Anterior cingulate cortex (tissue), 58 donors: ENCODE measurements around the gene C9orf85.

Source experiments
- DNase-seq, 58 donors: peaks; one replicate each; lab custom pipeline; 2025; lab: John Stamatoyannopoulos, UW

Gene C9orf85

DNA sequence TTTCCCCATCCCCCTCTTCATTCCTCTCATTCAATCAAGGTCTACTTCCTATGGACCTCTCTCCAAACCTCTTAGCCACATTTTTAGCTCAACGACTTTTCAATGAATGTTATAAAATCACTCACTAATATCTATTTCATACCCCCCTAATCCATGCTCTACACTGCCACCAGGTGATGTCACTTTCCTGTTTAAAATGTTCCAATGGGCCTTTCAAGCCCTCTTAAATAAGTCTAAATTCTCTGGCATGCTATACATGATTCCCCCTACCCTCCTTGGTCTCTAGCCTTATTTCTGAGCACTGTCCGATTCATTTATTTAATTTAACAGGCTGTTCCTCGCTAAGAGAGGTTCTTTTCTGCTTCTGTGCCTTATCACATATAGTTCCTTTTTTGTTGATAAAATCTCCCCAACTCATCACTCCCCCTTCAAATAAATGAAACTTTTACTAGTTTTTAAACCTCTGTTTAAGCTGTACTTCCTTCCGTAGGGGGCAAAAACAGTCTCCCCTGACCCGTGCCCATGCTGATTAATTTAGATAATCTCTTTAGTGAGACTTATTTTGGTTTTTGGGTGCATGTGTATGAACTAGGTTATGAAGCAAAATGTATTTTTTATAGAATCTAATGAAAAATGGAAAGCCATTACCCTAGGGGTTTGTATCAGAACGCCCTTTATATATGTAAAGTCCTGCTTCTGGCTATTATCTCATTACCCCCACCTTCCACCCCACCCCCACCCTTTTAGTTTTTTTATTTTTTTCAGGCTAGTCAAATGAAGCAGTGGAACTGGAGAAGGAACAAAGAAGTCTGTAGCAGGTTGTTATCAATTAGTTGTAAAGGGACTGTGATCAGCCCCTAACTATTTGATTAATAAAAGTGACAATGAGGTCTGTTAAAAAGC is 9.5 kb upstream of the C9orf85 start:
- DNase-seq: no peak

DNA sequence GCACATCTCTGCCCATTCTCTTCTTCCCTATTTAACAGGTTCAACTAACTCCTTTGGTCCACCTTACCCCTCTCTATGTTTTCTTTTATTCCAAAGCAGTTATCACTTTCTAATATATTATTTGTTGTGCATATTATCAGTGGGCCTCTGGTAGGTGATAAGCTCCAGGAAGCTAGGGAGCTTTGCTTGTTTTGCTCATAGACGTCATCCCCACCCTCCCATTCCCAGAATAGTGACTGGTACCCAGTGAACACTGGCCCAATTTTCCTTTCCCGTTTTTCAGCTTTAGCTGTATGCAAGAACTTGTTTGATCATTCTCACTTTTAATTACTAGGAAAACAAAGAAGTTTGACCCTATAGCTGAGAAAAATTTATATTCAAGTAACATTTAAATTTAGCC is 7.4 kb upstream of the C9orf85 start:
- DNase-seq: no peak

DNA sequence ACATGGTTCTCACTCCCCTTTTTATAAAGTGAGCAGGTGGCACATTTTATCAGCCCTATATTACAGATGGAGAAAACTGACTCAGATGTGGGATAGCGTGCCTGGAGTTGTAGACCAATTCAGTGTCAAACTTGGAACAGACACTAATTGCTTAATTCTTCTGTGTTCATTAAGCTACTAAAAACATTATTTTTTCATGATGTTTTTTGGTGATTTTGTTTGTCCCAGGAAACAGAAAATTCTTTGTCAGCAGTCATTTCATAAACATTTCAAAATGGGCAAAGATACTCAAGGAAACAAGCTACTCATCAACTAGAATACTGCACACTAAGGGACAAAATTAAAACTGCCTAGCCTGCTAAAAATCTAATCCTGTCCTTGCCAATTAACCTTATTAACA is 2.6 kb upstream of the C9orf85 start:
- no peak for DNase-seq

DNA sequence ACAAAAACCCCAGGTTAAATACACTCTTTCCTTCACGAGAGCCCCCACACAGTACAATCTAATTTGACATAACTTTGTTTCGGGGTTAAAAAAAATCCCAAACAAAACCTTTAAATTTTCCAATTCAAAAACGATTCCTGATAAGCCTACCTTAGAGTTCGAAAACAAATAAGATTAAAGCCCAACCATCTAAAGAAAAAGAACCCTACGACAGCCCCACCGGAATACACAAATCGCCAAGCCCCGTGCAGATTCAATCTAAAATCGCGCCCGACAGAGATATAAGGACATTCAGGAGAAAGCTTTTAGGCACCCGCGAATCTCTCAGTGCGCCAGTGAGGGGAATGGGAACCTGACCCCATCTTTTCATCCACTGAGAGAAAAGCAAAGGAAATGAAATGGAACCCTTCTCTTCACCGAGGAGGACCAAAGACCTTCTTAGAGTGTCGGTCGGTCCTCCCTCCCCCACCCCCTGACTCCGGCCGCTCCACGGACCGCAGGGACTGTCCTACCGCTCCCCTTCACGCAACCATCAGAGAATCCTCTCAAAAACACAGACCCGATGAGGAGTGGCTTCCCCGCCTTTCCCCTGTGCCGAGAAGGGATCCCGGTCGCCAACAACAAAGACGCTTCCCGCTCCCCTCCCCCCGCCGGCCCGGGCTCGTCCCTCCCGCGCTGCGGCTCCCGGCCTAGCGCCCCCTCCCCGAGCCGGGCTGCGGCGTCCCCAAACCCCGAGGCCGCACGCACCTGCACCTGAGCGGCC is 1.4 kb upstream of the C9orf85 start:
- DNase-seq: peak in 57 of 58 donors; percentile 13 to 76 (median 59)

DNA sequence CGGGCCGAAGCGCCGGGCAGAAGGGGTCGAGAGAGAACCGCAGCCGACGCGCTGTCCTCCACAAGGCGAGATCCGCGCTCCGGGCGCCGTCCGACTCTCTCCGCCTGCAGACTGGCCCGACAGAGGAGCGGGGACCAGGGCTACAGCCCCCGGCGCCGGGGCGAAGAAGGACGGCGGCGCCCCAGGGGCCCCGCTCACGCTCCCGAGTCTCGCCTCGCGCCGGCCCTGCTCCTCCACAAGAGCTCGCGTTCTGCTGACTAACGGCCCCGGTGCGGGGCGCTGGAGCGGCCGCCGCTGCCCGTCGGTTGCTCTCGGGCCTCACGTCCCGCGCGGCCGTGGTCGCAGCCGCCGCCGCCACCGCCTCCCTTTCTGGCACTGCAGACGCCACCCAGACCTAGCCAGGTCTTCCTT is 784 bp upstream of the C9orf85 start:
- peak in 7 of 58 donors; percentile 38 to 72 (median 63) for DNase-seq

DNA sequence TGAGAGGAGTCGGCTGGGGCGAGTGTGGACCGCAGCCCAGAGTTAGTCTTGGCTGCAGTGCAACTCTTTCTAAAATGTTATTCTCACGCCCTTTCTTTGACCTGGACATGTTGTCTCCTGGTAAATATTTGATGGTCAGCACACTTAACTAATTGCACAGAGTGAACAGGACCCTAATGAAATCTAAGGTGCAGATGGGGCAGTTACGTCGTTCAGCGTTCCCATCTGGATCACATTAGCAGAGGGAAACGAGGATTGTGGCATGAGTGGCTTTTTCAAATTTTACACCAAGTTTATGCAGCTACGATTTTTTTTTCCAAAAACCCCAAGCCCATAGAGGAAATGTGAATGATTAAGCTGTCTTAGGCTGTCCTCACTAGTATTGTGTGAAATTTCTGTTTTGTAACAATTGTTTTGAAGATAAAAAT is 483 bp downstream of the C9orf85 start:
- no peak for DNase-seq

DNA sequence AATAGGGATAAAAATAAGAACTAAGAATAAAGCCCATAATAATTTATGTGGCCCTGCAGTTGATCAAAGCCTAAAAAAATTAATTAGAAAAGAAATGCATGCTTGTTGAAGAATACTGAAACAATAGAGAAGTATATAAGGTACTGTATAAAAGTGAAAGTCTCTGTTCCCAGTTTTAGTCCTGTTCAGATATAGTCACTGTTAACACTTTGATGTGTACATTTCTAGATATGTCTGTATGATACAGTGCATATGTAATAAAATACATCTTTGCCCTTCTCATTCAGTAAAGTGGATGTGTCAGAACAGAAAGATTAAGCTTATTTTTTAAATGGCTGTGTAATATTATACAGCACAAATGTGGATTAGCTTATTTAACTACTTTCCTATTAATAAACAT is 4.1 kb downstream of the C9orf85 start:
- no peak for DNase-seq

DNA sequence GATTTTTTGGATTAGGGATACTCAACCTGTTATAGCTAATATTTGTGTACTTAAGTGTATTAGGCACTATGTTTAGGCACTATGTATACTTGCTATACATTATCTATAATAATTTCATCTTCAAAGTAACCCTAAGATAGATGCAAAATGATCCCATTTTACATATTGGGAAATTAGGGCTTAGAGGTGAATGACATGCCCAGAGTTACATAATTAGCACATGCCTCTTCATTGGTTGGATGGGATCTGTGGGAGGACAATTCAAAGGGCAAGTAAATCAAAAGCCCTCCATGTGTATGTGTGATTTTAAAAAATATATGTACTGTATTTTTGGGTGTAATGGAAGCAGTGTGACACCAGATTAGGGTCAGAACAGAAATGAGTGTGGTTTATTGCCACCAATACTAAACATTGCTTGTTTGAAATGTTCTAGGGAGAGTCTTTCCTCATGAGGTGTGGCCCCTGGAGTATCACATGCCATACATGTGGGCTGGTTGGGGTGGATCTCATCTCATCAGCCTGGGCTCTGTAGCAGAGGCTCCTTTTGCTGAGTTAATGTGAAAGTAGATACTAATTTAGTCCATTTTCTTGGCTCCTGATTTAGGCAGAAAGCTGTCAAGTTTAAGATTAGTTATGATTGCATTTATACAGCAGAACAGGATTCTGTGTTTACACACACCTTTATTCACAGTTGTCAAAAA is 5.5 kb downstream of the C9orf85 start:
- DNase-seq: no peak

DNA sequence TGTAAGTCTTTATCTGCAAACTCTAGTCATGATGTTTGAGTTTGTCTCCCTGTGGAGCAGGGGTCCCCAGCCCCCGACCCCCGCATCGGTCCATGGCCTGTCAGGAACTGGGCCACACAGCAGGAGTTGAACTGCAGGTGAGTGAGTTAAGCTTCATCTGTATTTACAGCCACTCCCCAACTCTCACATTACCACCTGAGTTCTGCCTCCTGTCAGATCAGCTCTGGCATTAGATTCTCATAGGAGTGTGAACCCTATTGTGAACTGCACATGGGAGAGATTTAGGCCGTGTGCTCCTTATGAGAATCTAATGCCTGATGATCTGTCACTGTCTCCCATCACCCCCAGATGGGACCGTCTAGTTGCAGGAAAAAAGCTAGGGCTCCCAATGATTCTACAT is 7.0 kb downstream of the C9orf85 start:
- no peak for DNase-seq

DNA sequence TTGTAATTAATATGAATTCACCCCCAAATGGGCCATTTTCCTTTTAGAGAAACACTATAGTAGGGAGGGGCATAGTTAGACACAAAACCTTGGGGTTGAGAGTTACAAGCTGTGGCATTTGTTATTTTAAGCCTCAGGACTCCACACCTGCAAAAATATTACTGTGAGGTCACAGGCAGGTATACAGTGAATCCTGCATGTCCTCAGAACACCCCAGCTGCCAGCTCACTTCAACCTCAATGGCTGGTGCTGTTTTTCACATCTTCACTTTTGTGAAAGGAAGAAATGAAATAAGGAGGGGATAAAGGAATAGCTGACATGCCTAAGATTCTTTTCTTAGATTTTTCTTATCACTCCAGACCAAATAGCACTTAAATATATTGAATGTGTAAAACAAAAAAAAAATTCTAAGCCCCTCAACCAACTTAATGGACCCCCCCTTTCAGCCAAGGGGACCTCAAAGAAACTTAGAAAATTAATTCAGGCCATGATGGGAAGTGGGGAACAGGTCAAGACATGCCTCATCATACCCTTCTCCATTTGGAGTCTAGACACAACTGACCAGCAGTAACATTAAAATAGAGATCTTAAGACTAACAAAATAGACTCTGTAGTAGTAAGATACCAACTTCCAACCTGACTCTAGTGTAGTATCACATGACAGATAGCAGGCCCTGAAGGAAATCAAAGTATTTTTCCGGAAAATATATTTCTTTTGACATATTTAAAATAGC is 9.2 kb downstream of the C9orf85 start:
- DNase-seq: no peak

DNA sequence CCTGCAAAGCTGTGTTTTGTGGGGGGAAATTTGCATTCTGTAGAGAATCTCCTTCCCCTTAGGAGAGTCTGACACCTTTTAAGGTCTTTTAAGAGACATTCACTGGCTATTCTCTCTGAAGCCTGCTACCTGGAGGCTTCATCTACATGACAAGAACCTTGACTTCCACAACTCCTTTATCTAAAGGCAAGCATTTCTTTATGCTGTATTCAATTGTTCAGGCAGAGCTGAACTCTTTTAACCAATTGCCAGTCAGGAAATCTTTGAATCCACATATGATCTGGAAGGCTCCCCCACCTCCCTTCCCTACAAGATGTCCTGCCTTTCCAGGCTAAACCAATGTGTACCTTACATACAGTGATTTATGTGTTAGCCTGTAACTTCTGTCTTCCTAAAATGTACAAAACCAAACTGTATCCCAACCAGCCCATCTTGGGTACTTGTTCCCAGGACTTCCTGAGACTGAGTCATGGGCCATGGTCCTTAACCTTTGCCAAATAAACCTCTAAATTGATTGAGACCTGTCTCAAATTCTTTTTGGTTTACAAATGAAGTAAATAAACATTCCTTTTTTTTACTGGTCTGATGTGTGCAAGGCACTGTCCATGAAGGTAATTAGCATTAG is 9.9 kb downstream of the C9orf85 start:
- DNase-seq: no peak

DNA sequence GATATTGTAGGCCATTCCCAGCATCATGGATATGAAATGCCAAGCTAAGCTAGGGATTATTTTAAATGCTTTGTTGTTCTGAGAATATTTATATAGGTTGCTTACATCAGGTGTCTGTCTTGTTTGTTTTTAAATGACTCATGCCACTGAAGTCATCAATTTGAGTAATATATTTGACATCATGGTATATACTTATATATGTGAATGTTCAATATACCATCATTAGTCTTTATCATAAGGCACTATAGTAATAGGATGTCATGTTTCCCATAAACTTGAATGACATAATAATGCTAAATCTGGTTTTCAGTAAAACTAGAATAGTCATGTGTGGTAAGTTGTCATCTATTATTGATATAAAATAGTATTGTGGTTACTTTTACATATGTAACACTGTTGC is 13.1 kb downstream of the C9orf85 start:
- no peak for DNase-seq

DNA sequence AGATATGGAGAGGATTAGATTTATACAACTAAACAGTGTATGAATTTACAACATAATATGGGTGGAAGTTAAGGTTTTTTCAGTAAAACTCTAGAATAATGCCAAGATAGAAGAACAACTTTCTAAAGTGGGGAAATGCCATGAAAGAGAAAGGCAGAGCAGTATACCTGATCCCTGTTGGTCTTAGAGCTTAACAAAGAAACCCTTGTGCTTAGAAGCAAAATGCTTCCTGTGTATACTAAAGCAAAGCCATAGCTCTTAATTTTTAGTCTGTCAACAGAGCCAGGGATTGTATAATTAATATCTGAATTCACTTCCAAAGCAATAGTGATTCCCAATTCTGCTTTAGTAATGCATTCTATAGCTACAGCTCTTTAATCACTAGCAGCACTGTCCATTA is 14.4 kb downstream of the C9orf85 start:
- DNase-seq: no peak

DNA sequence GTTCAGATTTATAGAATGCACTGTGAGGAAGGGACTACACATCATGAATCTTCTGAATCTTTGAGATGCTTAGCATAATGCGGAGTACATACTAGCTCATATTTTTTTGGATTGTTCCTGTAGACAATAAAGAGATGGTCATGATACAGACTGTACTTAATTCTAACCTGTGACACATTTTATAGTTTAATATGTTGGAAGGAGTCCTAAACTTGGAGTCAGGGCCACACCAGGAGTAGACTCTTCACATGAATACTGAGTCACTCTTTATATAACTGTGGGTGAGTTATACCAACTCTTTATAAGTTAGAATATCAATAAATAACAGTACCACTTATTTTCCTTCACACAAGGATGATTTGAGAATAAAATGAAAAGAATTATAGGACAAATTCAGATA is 16.9 kb downstream of the C9orf85 start:
- DNase-seq: no peak

DNA sequence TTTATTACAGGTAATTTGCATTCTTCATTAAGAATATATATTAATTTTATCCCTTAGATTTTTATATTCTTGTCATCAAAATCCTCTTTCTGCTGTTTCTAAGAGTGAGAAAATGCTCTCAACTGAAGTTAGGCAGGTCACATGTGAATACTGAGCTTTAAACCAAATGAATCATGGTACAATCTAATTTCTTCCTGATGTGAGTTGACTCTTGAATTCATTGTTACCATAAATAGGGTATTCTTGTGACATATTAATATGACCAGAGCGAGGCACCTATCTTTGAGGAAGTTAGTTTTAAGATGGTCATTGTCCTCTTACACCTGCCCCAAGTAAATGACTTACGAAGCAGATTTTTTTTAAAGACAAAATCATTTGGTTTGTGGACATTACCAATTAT is 17.4 kb downstream of the C9orf85 start:
- DNase-seq: no peak

DNA sequence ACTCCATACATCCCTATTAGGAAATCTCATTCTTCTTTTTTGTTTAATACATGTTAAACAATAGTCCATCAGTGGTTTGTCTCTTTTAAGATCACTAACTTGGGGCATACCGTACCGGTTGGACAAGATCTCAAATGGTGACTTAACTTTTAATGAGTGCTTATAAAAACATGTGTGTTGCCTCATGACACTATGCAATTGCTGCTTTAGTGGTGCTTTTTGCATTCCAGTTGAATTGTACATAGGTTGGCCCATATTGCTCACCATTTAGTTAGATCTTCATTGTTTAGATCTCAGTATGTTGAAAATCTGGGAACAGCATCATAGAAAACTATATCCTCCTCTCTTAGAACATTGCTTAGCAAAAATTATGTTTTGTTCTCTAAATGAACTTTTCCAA is 17.8 kb downstream of the C9orf85 start:
- DNase-seq: no peak

DNA sequence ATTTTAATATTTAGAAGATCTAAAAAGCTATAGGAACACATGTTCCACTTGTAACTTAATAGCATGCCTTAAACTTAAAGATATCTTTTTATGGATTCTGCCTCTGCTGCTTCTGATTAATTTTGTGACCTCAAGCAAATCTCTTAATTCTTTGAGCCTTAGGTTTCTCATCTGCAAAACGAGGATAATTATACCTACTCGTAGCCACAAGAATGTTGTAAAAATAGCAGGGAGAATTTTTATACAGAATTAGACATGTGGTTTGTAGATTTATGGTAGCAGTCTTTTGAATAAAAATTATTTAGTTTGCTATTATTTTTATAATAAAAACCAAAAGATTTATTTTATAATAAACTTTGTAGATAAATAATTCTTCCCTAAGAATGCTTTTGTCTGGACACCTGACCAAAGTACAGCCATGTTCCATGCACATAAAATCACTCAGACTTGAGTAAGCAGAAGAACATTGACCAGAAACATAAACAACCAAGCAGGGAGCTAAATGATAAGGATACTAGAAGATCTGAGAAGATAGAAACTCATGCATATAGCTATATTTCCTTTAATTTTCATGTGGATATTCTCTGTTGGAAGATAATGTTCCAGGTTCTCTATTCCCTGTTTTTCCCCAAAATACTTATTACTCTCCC is 18.5 kb downstream of the C9orf85 start:
- no peak for DNase-seq

DNA sequence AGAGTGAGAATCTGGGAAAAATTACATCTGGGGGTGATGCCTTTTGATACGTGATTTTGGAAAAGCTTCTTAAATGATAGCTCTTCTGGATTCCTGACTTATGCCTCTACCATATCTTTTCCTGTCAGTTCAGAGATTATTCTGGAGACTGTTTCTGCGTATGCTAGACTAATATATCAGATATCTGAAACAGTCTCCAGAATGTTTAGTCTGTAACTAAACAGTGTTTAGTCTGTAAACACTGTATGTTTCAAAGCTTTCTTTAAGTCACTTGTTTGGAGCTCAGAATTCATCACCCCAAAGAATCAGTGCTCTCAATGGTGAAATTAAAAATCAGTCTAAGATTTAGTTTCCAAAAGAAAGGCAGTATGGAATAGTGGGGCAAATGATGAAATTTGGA is 19.7 kb downstream of the C9orf85 start:
- no peak for DNase-seq

DNA sequence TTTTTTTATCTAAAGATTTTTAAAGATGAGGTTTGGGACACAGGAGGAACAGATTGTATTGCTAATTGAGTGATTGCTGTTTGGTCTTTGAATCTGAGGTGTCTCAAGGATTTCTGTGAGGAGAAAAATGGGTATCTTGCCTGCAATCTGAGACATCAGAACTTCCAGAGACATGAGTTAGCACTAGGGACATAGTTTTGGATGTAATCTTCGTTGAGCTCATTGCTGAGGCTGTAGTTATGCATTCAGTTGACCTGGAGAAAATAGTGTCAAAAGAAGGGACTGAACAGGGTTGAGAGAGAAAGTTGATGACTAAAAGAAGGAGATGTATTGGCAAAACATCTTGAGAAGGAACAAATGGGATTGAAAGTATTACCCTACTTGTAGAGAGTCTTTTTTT is 24.6 kb downstream of the C9orf85 start:
- DNase-seq: no peak
